Measurements from ENCODE around the gene SLC35E2B.
"Not testable (repeated sequence)": the region's sequence is repeated elsewhere in the genome, so short reads cannot be mapped to it uniquely, and the experiment has no call there.

DNA sequence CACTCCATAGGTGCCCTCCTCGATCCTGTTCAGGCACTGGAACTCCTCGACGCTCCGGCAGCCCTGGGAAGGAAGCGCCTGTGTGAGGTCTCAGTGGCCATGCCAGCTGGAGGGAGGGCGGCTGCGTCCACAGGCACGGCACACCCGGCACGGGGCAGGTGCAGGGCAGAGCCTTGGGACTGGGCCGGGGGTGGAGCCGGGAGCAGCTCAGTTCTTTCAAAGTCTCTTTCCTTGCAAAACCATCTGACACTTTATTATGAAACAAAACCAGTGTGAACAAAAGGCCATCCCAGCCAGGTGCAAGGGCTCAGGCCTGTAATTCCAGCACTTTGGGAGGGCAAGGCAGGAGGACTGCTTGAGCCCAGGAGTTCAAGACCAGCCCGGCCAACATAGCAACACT is 54.1 kb downstream of the SLC35E2B start:
- TF ChIP-seq, protein P1, sequence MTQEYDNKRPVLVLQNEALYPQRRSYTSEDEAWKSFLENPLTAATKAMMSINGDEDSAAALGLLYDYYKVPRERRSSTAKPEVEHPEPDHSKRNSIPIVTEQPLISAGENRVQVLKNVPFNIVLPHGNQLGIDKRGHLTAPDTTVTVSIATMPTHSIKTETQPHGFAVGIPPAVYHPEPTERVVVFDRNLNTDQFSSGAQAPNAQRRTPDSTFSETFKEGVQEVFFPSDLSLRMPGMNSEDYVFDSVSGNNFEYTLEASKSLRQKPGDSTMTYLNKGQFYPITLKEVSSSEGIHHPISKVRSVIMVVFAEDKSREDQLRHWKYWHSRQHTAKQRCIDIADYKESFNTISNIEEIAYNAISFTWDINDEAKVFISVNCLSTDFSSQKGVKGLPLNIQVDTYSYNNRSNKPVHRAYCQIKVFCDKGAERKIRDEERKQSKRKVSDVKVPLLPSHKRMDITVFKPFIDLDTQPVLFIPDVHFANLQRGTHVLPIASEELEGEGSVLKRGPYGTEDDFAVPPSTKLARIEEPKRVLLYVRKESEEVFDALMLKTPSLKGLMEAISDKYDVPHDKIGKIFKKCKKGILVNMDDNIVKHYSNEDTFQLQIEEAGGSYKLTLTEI (CRISPR knock-in tag; conservative IDR thresholded peaks at IDR 0.05): not testable (repeated sequence)
- TF ChIP-seq, protein P2, sequence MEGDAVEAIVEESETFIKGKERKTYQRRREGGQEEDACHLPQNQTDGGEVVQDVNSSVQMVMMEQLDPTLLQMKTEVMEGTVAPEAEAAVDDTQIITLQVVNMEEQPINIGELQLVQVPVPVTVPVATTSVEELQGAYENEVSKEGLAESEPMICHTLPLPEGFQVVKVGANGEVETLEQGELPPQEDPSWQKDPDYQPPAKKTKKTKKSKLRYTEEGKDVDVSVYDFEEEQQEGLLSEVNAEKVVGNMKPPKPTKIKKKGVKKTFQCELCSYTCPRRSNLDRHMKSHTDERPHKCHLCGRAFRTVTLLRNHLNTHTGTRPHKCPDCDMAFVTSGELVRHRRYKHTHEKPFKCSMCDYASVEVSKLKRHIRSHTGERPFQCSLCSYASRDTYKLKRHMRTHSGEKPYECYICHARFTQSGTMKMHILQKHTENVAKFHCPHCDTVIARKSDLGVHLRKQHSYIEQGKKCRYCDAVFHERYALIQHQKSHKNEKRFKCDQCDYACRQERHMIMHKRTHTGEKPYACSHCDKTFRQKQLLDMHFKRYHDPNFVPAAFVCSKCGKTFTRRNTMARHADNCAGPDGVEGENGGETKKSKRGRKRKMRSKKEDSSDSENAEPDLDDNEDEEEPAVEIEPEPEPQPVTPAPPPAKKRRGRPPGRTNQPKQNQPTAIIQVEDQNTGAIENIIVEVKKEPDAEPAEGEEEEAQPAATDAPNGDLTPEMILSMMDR (CRISPR knock-in tag; IDR thresholded peaks at IDR 0.05): not testable (repeated sequence)

Data from HepG2 (cell line).